Karpas-422 (cell line): Measurements from ENCODE around the gene AFDN. TPM values are rescaled to one million over a fixed set of nuclear protein-coding genes. Genes with fewer than 3 reads are reported as not detected.

Source experiments
- DNase-seq: peaks from one replicate; pipeline ENCODE4 v3.0.0-alpha.2; 2015
- H2AFZ ChIP-seq: fragments of 200-600 bp; sonication (generic); 2 replicates; pipeline ENCODE4 v1.6.1; 2014; ENCODE audit warnings: antibody characterized with exemption, low read length, mixed read lengths
- H3K27ac ChIP-seq: fragments of 200-600 bp; sonication (generic); 2 replicates; pipeline ENCODE4 v1.5.1; 2014; ENCODE audit warnings: mild to moderate bottlenecking, low read length, moderate library complexity
- H3K27me3 ChIP-seq: fragments of 200-600 bp; sonication (generic); 2 replicates; pipeline ENCODE4 v1.6.1; 2014; ENCODE audit warnings: low read length, mixed read lengths
- H3K36me3 ChIP-seq: fragments of 200-600 bp; sonication (generic); 2 replicates; pipeline ENCODE4 v1.6.1; 2014; ENCODE audit warnings: low read length, mixed read lengths; ENCODE audit not compliant: insufficient read depth
- H3K4me1 ChIP-seq: fragments of 200-600 bp; sonication (generic); 2 replicates; pipeline ENCODE4 v1.6.1; 2014; ENCODE audit warnings: mild to moderate bottlenecking, low read length, mixed read lengths
- H3K4me2 ChIP-seq: fragments of 200-600 bp; sonication (generic); 2 replicates; pipeline ENCODE4 v1.6.1; 2014; ENCODE audit warnings: low read length, low read depth, mild to moderate bottlenecking; ENCODE audit not compliant: poor library complexity, severe bottlenecking
- H3K4me3 ChIP-seq: fragments of 200-600 bp; sonication (generic); 2 replicates; pipeline ENCODE4 v1.5.1; 2014; ENCODE audit warnings: mild to moderate bottlenecking, antibody characterized with exemption, low read length, mixed read lengths
- H3K79me2 ChIP-seq: fragments of 200-600 bp; sonication (generic); 2 replicates; pipeline ENCODE4 v1.6.1; 2014; ENCODE audit warnings: mild to moderate bottlenecking, low read length, mixed read lengths
- H3K9ac ChIP-seq: fragments of 200-600 bp; sonication (generic); 2 replicates; pipeline ENCODE4 v1.6.0; 2014; ENCODE audit warnings: low read length
- H3K9me2 ChIP-seq: fragments of 200-600 bp; sonication (generic), shearing (Covaris generic); replicated peaks from 2 replicates; pipeline ENCODE4 v1.6.0; 2014; ENCODE audit warnings: mild to moderate bottlenecking, low read length, moderate library complexity; ENCODE audit not compliant: insufficient read depth
- H3K9me3 ChIP-seq: fragments of 300-700, 200-600 bp; sonication (generic); 2 replicates; pipeline ENCODE4 v1.6.1; 2014; ENCODE audit warnings: low read length, mixed read lengths
- H4K20me1 ChIP-seq: fragments of 200-600 bp; sonication (generic); 2 replicates; pipeline ENCODE4 v1.6.1; 2014; ENCODE audit warnings: mild to moderate bottlenecking, antibody characterized with exemption, low read length, low read depth; ENCODE audit not compliant: insufficient read depth
- total RNA-seq: library from RNA; depleted of rRNA; stranded (reverse); fragments of >200 nt; shearing (Covaris generic); gene quantifications from 2 replicates; pipeline ENCODE4 v1.2.3, GENCODE V29; 2014; ENCODE audit warnings: low replicate concordance

The AFDN gene
- total RNA-seq, 1 experiment from 2014 or later: 21.0 TPM

DNA sequence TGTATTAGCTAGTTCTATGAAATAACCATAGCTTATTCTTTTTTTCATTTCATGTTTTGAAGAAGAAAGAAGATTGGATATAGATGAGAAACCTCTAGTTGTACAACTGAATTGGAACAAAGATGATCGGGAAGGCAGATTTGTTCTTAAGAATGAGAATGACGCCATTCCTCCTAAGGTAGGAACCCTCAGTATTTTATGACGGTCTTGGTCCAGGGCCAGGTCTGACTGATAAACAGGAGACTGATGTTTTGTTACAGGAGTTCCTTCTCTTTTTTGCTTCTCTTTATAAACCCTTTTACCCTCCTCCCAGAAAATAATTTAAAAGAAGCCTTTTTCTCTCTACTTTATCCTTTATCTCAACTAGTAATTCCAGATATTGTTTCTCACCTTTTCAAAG is 43.6 kb downstream of the AFDN start:
- no peaks in the 10 kb centered on the region for H3K4me1 ChIP-seq
- no peak overlapping the region for H3K27ac ChIP-seq
- H3K4me2 ChIP-seq: no peak overlapping the region
- DNase-seq: no peak
- no peak overlapping the region for H2AFZ ChIP-seq
- no peak overlapping the region for H3K4me3 ChIP-seq
- no peaks in the 10 kb centered on the region for H3K9me2 ChIP-seq
- no peaks in the 10 kb centered on the region for H3K79me2 ChIP-seq
- no peak overlapping the region for H3K9ac ChIP-seq
- no peaks in the 10 kb centered on the region for H3K36me3 ChIP-seq
- H3K27me3 ChIP-seq: no peaks in the 10 kb centered on the region
- H3K9me3 ChIP-seq: no peaks in the 10 kb centered on the region
- no peaks in the 10 kb centered on the region for H4K20me1 ChIP-seq

DNA sequence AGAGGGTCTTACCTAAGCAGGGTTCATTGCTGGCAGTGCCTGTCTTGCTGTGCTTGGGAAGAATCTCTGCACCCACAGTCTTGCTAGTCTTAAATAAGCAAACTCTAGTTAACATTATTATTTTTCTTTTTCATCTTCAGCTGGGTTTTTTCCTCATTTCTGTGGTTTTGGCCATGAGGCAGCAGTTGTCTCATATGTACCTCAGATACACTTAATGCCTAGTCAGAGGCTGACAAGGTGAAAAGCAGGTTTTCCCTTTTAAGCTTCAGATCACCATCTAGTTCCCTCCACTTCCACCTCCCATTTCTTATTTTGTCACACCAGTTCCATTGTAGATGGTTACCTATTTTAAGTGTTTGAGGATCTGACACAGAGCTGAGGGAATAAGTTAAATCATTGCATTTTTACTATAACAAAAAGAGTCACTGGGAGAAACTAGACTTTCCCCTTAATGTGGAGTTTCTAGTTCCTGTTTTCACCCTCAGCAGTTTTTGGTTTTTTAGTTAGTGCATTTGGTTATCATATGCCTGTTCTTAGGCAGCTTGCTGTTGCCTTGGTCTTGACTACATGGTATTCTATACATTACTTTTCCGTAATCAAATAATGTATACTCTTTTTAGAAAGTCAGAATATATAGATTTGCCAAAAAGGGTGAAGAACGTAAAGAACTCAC is 46.0 kb downstream of the AFDN start:
- Histone ChIP-seq H2AFZ (no peak overlapping the region), H3K27ac (no peak overlapping the region), H3K79me2 (no peaks in the 10 kb centered on the region), H3K9me2 (no peaks in the 10 kb centered on the region), H3K4me1 (no peaks in the 10 kb centered on the region), H3K36me3 (no peaks in the 10 kb centered on the region), H3K27me3 (no peaks in the 10 kb centered on the region), H3K9me3 (no peaks in the 10 kb centered on the region), H4K20me1 (no peaks in the 10 kb centered on the region), H3K4me3 (no peak overlapping the region), H3K4me2 (no peak overlapping the region), H3K9ac (no peak overlapping the region)
- DNase-seq: no peak

DNA sequence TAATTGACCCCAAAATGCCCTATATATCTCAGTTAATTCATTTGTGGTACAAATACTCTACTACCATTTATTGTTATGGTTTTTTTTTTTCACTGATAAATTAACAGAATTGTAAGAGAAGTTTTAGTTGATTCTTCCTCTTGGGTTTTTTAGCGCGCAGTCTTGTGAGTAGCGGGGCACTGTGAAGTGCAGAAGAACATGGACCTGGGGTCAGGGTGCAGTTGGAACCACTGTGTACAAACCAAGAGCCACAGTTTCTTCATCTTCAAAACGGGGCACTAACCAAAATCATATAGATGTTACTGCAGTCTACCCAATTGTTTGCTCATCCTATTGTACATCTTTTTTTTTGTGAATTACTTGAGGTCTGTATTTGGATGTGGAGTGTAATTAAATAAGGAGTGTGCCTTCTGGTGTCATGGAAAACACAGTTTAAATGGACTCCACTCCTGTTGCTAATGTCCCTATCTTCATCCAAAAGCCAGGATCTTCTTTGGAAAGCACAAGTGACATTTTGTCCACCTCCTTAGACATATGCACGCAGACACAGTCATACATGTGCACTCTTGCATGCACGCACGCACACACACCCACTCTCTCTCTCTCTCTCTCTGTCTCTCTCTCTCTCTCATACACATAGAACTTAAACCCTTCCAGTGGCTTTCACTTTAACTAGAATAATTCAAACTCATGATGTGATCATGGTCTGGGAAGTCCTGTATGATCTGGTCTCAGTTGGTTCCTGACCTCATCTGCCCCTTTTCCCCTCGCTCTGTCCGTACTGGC is 51.5 kb downstream of the AFDN start:
- Histone ChIP-seq H3K4me3 (no peak overlapping the region), H3K4me2 (no peak overlapping the region), H3K4me1 (no peaks in the 10 kb centered on the region), H3K27ac (no peak overlapping the region), H3K36me3 (no peaks in the 10 kb centered on the region), H3K9me3 (no peaks in the 10 kb centered on the region), H3K9ac (no peak overlapping the region), H2AFZ (no peak overlapping the region), H3K79me2 (no peaks in the 10 kb centered on the region), H3K9me2 (no peaks in the 10 kb centered on the region), H4K20me1 (no peaks in the 10 kb centered on the region), H3K27me3 (no peaks in the 10 kb centered on the region)
- DNase-seq: no peak

DNA sequence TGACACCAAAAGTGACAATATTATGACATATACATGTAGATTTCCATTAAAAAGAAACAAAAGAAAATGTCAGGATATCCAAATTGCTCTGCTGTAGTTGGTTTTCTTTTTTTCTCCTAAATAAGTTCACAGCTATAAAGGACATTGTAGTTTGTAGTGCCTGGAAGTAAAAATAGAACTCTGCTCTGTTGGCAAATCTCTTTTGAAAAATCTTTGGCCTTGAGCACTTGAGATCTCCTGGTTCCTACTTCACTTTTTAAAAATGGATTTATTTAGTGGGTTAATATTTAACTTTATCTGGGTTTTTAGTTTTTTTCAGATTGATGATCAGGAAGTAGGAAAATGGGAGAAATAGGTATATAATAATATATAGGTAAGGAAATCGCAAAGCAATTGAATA is 52.9 kb downstream of the AFDN start:
- no peaks in the 10 kb centered on the region for H3K36me3 ChIP-seq
- no peak overlapping the region for H3K9ac ChIP-seq
- H3K4me1 ChIP-seq: no peaks in the 10 kb centered on the region
- no peak overlapping the region for H3K4me3 ChIP-seq
- no peaks in the 10 kb centered on the region for H4K20me1 ChIP-seq
- no peak for DNase-seq
- no peaks in the 10 kb centered on the region for H3K79me2 ChIP-seq
- H2AFZ ChIP-seq: no peak overlapping the region
- no peaks in the 10 kb centered on the region for H3K27me3 ChIP-seq
- no peak overlapping the region for H3K27ac ChIP-seq
- no peaks in the 10 kb centered on the region for H3K9me3 ChIP-seq
- H3K4me2 ChIP-seq: no peak overlapping the region
- no peaks in the 10 kb centered on the region for H3K9me2 ChIP-seq

DNA sequence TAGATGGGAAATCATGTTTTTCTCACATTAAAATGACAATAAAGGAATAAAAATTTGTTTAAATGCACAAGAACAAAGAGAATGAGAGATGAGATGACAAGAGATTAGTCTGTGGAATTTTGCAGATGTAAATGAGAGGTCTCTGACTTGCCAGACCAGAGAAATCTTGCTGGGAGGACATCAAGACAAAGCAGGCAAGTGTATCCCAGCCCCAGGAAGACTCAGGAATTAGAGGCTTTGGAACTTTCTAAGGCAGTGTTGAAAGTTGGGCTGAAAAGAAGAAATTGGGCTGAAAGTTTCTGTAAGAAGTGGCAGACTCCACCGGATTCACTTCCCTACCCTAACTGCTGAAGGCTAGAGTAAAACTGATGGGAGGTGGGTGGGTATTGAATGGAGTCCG is 54.6 kb downstream of the AFDN start:
- H3K9me3 ChIP-seq: no peaks in the 10 kb centered on the region
- no peak overlapping the region for H3K4me3 ChIP-seq
- no peak overlapping the region for H2AFZ ChIP-seq
- no peak for DNase-seq
- no peaks in the 10 kb centered on the region for H3K79me2 ChIP-seq
- no peaks in the 10 kb centered on the region for H3K4me1 ChIP-seq
- H3K27me3 ChIP-seq: no peaks in the 10 kb centered on the region
- no peaks in the 10 kb centered on the region for H3K9me2 ChIP-seq
- H3K4me2 ChIP-seq: no peak overlapping the region
- H3K9ac ChIP-seq: no peak overlapping the region
- H4K20me1 ChIP-seq: no peaks in the 10 kb centered on the region
- H3K27ac ChIP-seq: no peak overlapping the region
- no peaks in the 10 kb centered on the region for H3K36me3 ChIP-seq

DNA sequence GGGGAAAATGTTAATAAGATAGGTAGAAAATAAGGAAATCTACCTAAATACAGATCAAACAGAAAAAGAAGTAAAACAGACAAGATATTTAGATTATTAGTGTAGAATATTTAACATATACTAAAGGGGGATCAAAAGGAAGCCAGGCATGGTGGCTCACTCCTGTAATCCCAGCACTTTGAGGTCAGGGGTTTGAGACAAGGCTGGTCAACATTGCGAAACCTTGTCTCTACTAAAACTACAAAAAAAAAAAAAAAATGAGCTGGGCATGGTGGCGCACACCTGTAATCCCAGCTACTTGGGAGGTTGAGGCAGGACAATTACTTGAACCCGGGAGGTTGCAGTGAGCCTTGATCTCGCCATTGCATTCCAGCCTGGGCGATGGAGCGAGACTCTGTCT is 55.5 kb downstream of the AFDN start:
- H4K20me1 ChIP-seq: no peaks in the 10 kb centered on the region
- H3K27me3 ChIP-seq: no peaks in the 10 kb centered on the region
- no peak for DNase-seq
- no peaks in the 10 kb centered on the region for H3K9me2 ChIP-seq
- H3K36me3 ChIP-seq: no peaks in the 10 kb centered on the region
- H2AFZ ChIP-seq: no peak overlapping the region
- H3K9ac ChIP-seq: no peak overlapping the region
- H3K27ac ChIP-seq: no peak overlapping the region
- H3K4me2 ChIP-seq: no peak overlapping the region
- no peaks in the 10 kb centered on the region for H3K79me2 ChIP-seq
- H3K9me3 ChIP-seq: no peaks in the 10 kb centered on the region
- H3K4me3 ChIP-seq: no peak overlapping the region
- H3K4me1 ChIP-seq: no peaks in the 10 kb centered on the region

DNA sequence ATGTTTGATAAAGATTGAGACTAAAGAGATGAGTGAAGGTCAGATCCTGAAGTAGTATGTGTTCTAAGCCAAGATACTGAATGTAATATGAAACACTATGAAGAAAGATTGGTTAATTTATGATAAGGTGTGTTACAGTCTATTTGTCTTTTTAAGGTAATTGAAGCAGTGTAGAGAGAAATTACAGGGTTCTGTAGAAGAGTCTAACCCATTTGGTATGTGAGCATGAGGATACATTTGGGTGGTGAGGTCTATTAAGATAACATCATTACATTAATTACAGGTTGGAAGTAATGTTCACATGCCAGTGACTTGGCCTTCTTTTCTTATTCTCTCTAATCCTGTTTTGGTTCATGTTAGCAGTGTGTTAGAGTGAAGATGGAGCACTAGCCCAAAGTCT is 61.4 kb downstream of the AFDN start:
- H3K4me3 ChIP-seq: no peak overlapping the region
- H4K20me1 ChIP-seq: no peaks in the 10 kb centered on the region

DNA sequence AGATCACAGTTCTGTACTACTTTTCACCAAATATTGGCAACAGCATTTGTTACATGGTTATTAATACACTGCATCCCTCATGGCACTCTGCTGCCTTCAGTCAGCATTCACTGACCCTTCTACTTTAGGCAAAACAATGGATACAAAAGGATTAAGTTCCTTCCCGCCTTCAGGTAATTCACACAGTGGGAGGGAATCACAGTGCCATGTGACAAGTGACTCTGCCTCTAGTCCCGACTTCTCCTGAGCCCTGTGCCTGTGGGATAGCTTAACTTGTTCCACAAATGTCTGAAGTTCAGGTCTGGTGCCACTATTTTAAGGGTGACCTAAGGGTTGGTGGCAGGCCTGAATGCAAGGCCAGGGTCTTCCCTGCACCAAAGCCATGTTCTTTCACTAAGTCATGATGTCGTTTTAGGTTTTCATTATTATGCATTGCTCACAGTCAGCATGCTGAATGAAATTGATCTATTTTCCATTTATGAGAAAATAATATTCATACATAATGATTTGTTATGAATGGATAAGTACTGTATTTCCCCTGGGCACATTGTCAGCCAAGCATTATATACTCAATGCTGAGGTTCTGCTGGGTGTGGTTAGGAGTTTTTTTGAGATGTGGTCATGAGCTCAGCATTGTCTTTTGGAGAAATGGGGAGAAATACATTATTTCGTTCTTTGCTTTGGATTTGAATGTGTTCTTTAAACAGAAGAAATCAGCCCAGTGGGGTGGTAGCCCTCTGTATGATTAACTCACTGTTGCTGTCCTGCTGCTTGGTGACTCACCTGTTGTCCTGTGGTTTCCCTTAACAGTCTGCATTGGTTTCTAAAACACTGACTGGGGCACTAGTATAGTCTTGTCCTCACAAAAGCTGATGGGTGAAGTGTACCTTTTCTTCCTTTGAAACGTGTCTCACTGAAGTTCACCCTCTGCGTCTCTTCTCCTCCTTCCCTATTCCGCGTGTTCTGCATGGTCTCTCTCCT is 66.4 kb downstream of the AFDN start:
- Histone ChIP-seq H3K9ac (no peak overlapping the region), H2AFZ (no peak overlapping the region), H4K20me1 (no peaks in the 10 kb centered on the region), H3K27ac (no peak overlapping the region), H3K4me3 (no peak overlapping the region), H3K9me3 (no peaks in the 10 kb centered on the region), H3K27me3 (no peaks in the 10 kb centered on the region), H3K79me2 (no peaks in the 10 kb centered on the region), H3K4me1 (no peaks in the 10 kb centered on the region), H3K9me2 (no peaks in the 10 kb centered on the region), H3K36me3 (no peaks in the 10 kb centered on the region), H3K4me2 (no peak overlapping the region)
- DNase-seq: no peak

More for the DNA sequence above, 61.4 kb downstream of the AFDN start:
- no peak overlapping the region for H3K9ac ChIP-seq
- H3K79me2 ChIP-seq: no peaks in the 10 kb centered on the region
- no peak overlapping the region for H3K4me2 ChIP-seq
- no peak for DNase-seq
- H3K4me1 ChIP-seq: no peaks in the 10 kb centered on the region
- no peak overlapping the region for H2AFZ ChIP-seq
- no peaks in the 10 kb centered on the region for H3K9me2 ChIP-seq
- H3K36me3 ChIP-seq: no peaks in the 10 kb centered on the region
- no peaks in the 10 kb centered on the region for H3K27me3 ChIP-seq
- H3K9me3 ChIP-seq: no peaks in the 10 kb centered on the region
- H3K27ac ChIP-seq: no peak overlapping the region
